Measurements from ENCODE around the gene ANP32E. TPM values are rescaled to one million over a fixed set of nuclear protein-coding genes. Genes with fewer than 3 reads are reported as not detected.
"Not testable (repeated sequence)": the region's sequence is repeated elsewhere in the genome, so short reads cannot be mapped to it uniquely, and the experiment has no call there.

ANP32E gene
- polyA plus RNA-seq, 1 of the 3 experiments (the other 2 are of a cell fraction), result 8.2 TPM

- WGBS (ENCODE audit: low lambda C conversion rate), result 98% methylated on average over 10 of the region's 10 CpGs
- POLR2A ChIA-PET; DNase-seq; H3K27ac ChIP-seq (ENCODE audit: low read depth in 2 of 2, low read length in 1 of 2); H2AFZ ChIP-seq (ENCODE audit: low read depth); H4K20me1 ChIP-seq (ENCODE audit: insufficient read depth); H3F3A ChIP-seq (replicated peaks; ENCODE audit: insufficient read depth); H3K9ac ChIP-seq; H3K9me3 ChIP-seq; H3K4me1 ChIP-seq (ENCODE audit: control insufficient read depth in 1 of 2, insufficient read depth in 2 of 2, low read depth in 1 of 2, low read length in 1 of 2); H3K4me2 ChIP-seq; H3K27me3 ChIP-seq (ENCODE audit: insufficient read depth); H3K9me2 ChIP-seq; H3K4me3 ChIP-seq (ENCODE audit: low read depth in 2 of 2, low read length in 1 of 2): not testable (repeated sequence)
- H3K79me2 ChIP-seq (ENCODE audit: insufficient read depth), result peaks cover 48% of the 10 kb centered on the region
- peaks cover 27 to 69% of the 10 kb centered on the region in 2 experiments for H3K36me3 ChIP-seq (replicated peaks in 1 of 2; ENCODE audit: control insufficient read depth in 1 of 2, insufficient read depth in 2 of 2, low read length in 1 of 2)
- CTCF ChIA-PET, result interaction anchor here (1.0 kb wide), 1 partner anchor 41 kb away, joined by 3 read pairs; no protein-coding TSS in a partner anchor
Observed at GRCh38 chr1:150228246-150228645, 7.7 kb downstream of the ANP32E start.

- H3K27me3 ChIP-seq (ENCODE audit: insufficient read depth), result no peaks in the 10 kb centered on the region
Observed at GRCh38 chr1:150227228-150227627, 8.7 kb downstream of the ANP32E start.

GRCh38 chr1:150226486-150226885 is 9.4 kb downstream of the ANP32E start:
- H3K9me3 ChIP-seq, result no peaks in the 10 kb centered on the region
- DNase-seq, result no peak
- no peaks in the 10 kb centered on the region for H4K20me1 ChIP-seq (ENCODE audit: insufficient read depth)
- no peaks in the 10 kb centered on the region for H3K4me1 ChIP-seq (ENCODE audit: control insufficient read depth in 1 of 2, insufficient read depth in 2 of 2, low read depth in 1 of 2, low read length in 1 of 2)
- CTCF ChIA-PET, result interaction anchor here (1.6 kb wide), 1 partner anchor 29 kb away, joined by 4 read pairs; no protein-coding TSS in a partner anchor
- no peak overlapping the region for H2AFZ ChIP-seq (ENCODE audit: low read depth)
- 97% methylated on average over 2 of the region's 2 CpGs for WGBS (ENCODE audit: low lambda C conversion rate)
- no peak overlapping the region for H3K9ac ChIP-seq
- no peak overlapping the region for H3K4me3 ChIP-seq (ENCODE audit: low read depth in 2 of 2, low read length in 1 of 2)
- peaks cover 3% of the 10 kb centered on the region for H3F3A ChIP-seq (replicated peaks; ENCODE audit: insufficient read depth)
- H3K27me3 ChIP-seq (ENCODE audit: insufficient read depth), result no peaks in the 10 kb centered on the region
- no peak overlapping the region for H3K27ac ChIP-seq (ENCODE audit: low read depth in 2 of 2, low read length in 1 of 2)
- no peaks in the 10 kb centered on the region for H3K9me2 ChIP-seq
- POLR2A ChIA-PET, result no interaction called here
- H3K79me2 ChIP-seq (ENCODE audit: insufficient read depth), result peaks cover 30% of the 10 kb centered on the region
- peaks cover 32 to 76% of the 10 kb centered on the region in 2 experiments for H3K36me3 ChIP-seq (replicated peaks in 1 of 2; ENCODE audit: control insufficient read depth in 1 of 2, insufficient read depth in 2 of 2, low read length in 1 of 2)
- no peak overlapping the region for H3K4me2 ChIP-seq
- TF ChIP-seq IRF3 (IDR thresholded peaks at IDR 0.05; ENCODE audit: low read depth, low read length) (no peak), FOXJ3 (CRISPR knock-in tag; IDR thresholded peaks at IDR 0.05) (no peak), USF1 (IDR thresholded peaks at IDR 0.05; ENCODE audit: borderline replicate concordance, low read depth) (no peak), CHD2 (IDR thresholded peaks at IDR 0.05; ENCODE audit: low read length, partially characterized antibody) (no peak), FOXM1 (IDR thresholded peaks at IDR 0.05; ENCODE audit: low read depth) (no peak), CTCF (IDR thresholded peaks at IDR 0.05) (no peak), YY1 (IDR thresholded peaks at IDR 0.05; ENCODE audit: low read depth) (no peak), EZH2phosphoT487 (IDR thresholded peaks at IDR 0.05; ENCODE audit: borderline replicate concordance, low read depth) (no peak), EP300 (IDR thresholded peaks at IDR 0.05; ENCODE audit: borderline replicate concordance in 1 of 2, low read depth in 1 of 2, low read length in 1 of 2) (no peak), REST (IDR thresholded peaks at IDR 0.05; ENCODE audit: low read depth, low read length) (no peak), TEAD4 (IDR thresholded peaks at IDR 0.05; ENCODE audit: borderline replicate concordance, insufficient read depth) (no peak), POLR2AphosphoS5 (IDR thresholded peaks at IDR 0.05; ENCODE audit: low read depth, low read length) (no peak), ELF1 (IDR thresholded peaks at IDR 0.05) (no peak), RCOR1 (IDR thresholded peaks at IDR 0.05; ENCODE audit: low read length) (no peak)

More at GRCh38 chr1:150227228-150227627, 8.7 kb downstream of the ANP32E start:
- CTCF ChIA-PET, result no interaction called here
- no peak for DNase-seq
- no peak overlapping the region for H3K27ac ChIP-seq (ENCODE audit: low read depth in 2 of 2, low read length in 1 of 2)
- H3K36me3 ChIP-seq (replicated peaks in 1 of 2; ENCODE audit: control insufficient read depth in 1 of 2, insufficient read depth in 2 of 2, low read length in 1 of 2), result peaks cover 32 to 76% of the 10 kb centered on the region in 2 experiments
- H3F3A ChIP-seq (replicated peaks; ENCODE audit: insufficient read depth), result peaks cover 3% of the 10 kb centered on the region
- H3K9me2 ChIP-seq, result no peaks in the 10 kb centered on the region
- no peak overlapping the region for H3K4me3 ChIP-seq (ENCODE audit: low read depth in 2 of 2, low read length in 1 of 2)
- no peak overlapping the region for H2AFZ ChIP-seq (ENCODE audit: low read depth)
- no peaks in the 10 kb centered on the region for H3K9me3 ChIP-seq
- POLR2A ChIA-PET, result no interaction called here
- H3K9ac ChIP-seq, result no peak overlapping the region
- H4K20me1 ChIP-seq (ENCODE audit: insufficient read depth), result no peaks in the 10 kb centered on the region
- H3K4me1 ChIP-seq (ENCODE audit: control insufficient read depth in 1 of 2, insufficient read depth in 2 of 2, low read depth in 1 of 2, low read length in 1 of 2), result no peaks in the 10 kb centered on the region
- no peak overlapping the region for H3K4me2 ChIP-seq
- TF ChIP-seq RCOR1 (IDR thresholded peaks at IDR 0.05; ENCODE audit: low read length) (no peak), EP300 (IDR thresholded peaks at IDR 0.05; ENCODE audit: borderline replicate concordance in 1 of 2, low read depth in 1 of 2, low read length in 1 of 2) (no peak)
- H3K79me2 ChIP-seq (ENCODE audit: insufficient read depth), result peaks cover 38% of the 10 kb centered on the region

Measured in SK-N-SH (cell line).